PC-9 (cell line): ENCODE measurements around the gene KAT6B. TPM values are rescaled to one million over a fixed set of nuclear protein-coding genes. Genes with fewer than 3 reads are reported as not detected.
A peak's percentile ranks its signal among the peaks of the same experiment; 100 is the strongest.

Experiments used
- BruUV-seq: library from RNA; stranded (reverse); fragments of 400-500 nt; replicated peaks from 2 replicates; lab custom pipeline; 2021; lab: Mats Ljungman, UMichigan
- CTCF ChIA-PET: fragments of 300-600 bp; sonication (Branson Sonifier 250); formaldehyde crosslinking; loops from one replicate; lab custom pipeline; 2022; ENCODE audit warnings: antibody characterized with exemption; lab: Charles Lee
- POLR2A ChIA-PET: fragments of 300-600 bp; sonication (Branson Sonifier 250); formaldehyde crosslinking; loops from one replicate; lab custom pipeline; 2022; ENCODE audit warnings: antibody characterized with exemption; ENCODE audit not compliant: unreplicated experiment; lab: Charles Lee
- DNase-seq, 2 experiments: peaks; one replicate each; pipeline versions ENCODE4 v3.0.0 to v3.0.0-alpha.2; 2015 to 2022; ENCODE audit warnings: mixed read lengths in 1 of 2
- H2AFZ ChIP-seq: fragments of 200-600 bp; sonication (generic); 2 replicates; pipeline ENCODE4 v1.8.1; 2017; ENCODE audit warnings: antibody characterized with exemption
- H3F3A ChIP-seq: fragments of 200-600 bp; sonication (generic); 2 replicates; pipeline ENCODE4 v1.8.1; 2017; ENCODE audit warnings: antibody characterized with exemption, mild to moderate bottlenecking, low read depth; ENCODE audit not compliant: insufficient read depth
- H3K27ac ChIP-seq: fragments of 200-600 bp; sonication (generic); 2 replicates; pipeline ENCODE4 v1.6.1; 2016; ENCODE audit warnings: mixed run types
- H3K27me3 ChIP-seq: fragments of 200-600 bp; sonication (generic); 2 replicates; pipeline ENCODE4 v1.6.1; 2016; ENCODE audit warnings: low read depth, mixed run types; ENCODE audit not compliant: insufficient read depth
- H3K36me3 ChIP-seq: fragments of 200-600 bp; sonication (generic); 2 replicates; pipeline ENCODE4 v1.6.1; 2016; ENCODE audit warnings: low read depth, mixed run types
- H3K4me1 ChIP-seq: fragments of 200-600 bp; sonication (generic); replicated peaks from 2 replicates; pipeline ENCODE4 v1.6.1; 2016; ENCODE audit warnings: mixed run types; ENCODE audit not compliant: insufficient read depth
- H3K4me2 ChIP-seq: fragments of 200-600 bp; sonication (generic); 2 replicates; pipeline ENCODE4 v1.6.1; 2017; ENCODE audit warnings: mixed run types
- H3K4me3 ChIP-seq: fragments of 200-600 bp; sonication (generic); 2 replicates; pipeline ENCODE4 v1.6.1; 2016; ENCODE audit warnings: mixed run types
- H3K79me2 ChIP-seq: fragments of 200-600 bp; sonication (generic); 2 replicates; pipeline ENCODE4 v1.6.1; 2017; ENCODE audit warnings: low read depth, mixed run types
- H3K9me2 ChIP-seq: fragments of 200-600 bp; sonication (generic); 2 replicates; pipeline ENCODE4 v1.8.1; 2017; ENCODE audit warnings: mild to moderate bottlenecking; ENCODE audit not compliant: insufficient read depth
- H3K9me3 ChIP-seq: fragments of 200-600 bp; sonication (generic); 2 replicates; pipeline ENCODE4 v1.8.1; 2016; ENCODE audit warnings: low read depth; ENCODE audit not compliant: insufficient read depth
- H4K20me1 ChIP-seq: fragments of 200-600 bp; sonication (generic); 2 replicates; pipeline ENCODE4 v1.8.1; 2017; ENCODE audit not compliant: insufficient read depth
- EZH2 ChIP-seq: fragments of 200-600 bp; sonication (generic); IDR thresholded peaks from 2 replicates; pipeline ENCODE4 v1.8.0; 2017; ENCODE audit warnings: antibody characterized with exemption, low read depth
- intact Hi-C: fragments of 100-400 bp; cut with micrococcal nuclease; formaldehyde crosslinking; loops from one replicate; pipeline ENCODE4 v1.10.0; 2022; ENCODE audit not compliant: unreplicated experiment
- total RNA-seq: library from RNA; stranded (reverse); gene quantifications from 2 replicates; pipeline ENCODE4 v1.2.3, GENCODE V29; 2021
- TF ChIP-seq, protein P1 (sequence below): fragments of 200-600 bp; sonication (generic); conservative IDR thresholded peaks from 2 replicates; pipeline ENCODE4 v1.6.1; 2017; ENCODE audit warnings: mixed run types, antibody characterized with exemption, mild to moderate bottlenecking, moderate library complexity

KAT6B gene
- total RNA-seq, 1 experiment from 2014 or later: 30.9 TPM

DNA sequence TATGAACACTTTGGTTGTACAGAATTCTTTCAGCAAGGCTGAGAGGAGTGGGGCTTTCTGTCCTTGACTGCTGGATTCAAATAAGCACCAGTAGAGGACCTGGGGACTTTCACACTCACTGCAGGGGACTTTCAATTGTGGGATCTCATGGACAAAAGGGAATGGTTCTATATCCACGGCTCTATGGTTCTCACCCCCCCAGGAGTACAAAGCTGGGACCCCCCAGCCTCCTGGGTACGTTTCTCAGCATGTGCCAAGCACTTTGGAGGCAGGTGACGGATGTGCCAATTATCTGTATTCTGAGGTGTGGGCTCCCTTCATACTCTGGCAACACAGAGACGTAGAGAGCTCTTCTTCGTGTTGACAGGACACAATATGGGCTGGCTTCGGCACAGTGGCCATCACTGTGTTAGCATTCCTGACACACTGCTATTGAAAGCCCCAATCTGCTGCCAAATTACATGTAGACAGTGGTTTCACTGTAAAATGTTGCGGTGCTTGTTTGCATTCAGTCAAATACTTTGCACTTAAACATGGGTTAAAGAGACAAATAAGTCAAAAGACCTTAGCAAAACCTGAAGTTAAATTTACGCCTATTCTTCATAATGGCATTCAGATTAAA is 192.4 kb downstream of the KAT6B start:
- no peaks in the 10 kb centered on the region for H4K20me1 ChIP-seq
- ChIA-PET POLR2A (interaction anchor here (0.6 kb wide), 1 partner anchor 1772 kb away, joined by 7 read pairs; the partner anchor contains the start of gene DNAJC9), CTCF (interaction anchor here (0.7 kb wide), 1 partner anchor 925 kb away, joined by 7 read pairs; no protein-coding TSS in a partner anchor)
- no peaks in the 10 kb centered on the region for H3K4me1 ChIP-seq
- no peaks in the 10 kb centered on the region for H3K9me3 ChIP-seq
- H2AFZ ChIP-seq: no peak overlapping the region
- H3K9me2 ChIP-seq: no peaks in the 10 kb centered on the region
- H3K27ac ChIP-seq: no peak overlapping the region
- no peak overlapping the region for H3K4me3 ChIP-seq
- BruUV-seq: no TSS peak
- H3K4me2 ChIP-seq: no peak overlapping the region
- no peaks in the 10 kb centered on the region for H3K79me2 ChIP-seq
- H3K36me3 ChIP-seq: 0 out of 2 replicates have a peak, but pooled peaks cover 4% of the 10 kb centered on the region
- DNase-seq: no peak
- H3F3A ChIP-seq: peaks cover 3% of the 10 kb centered on the region; the same call in 1 of the 2 replicates
- no peak for TF ChIP-seq EZH2
- TF ChIP-seq, protein P1, sequence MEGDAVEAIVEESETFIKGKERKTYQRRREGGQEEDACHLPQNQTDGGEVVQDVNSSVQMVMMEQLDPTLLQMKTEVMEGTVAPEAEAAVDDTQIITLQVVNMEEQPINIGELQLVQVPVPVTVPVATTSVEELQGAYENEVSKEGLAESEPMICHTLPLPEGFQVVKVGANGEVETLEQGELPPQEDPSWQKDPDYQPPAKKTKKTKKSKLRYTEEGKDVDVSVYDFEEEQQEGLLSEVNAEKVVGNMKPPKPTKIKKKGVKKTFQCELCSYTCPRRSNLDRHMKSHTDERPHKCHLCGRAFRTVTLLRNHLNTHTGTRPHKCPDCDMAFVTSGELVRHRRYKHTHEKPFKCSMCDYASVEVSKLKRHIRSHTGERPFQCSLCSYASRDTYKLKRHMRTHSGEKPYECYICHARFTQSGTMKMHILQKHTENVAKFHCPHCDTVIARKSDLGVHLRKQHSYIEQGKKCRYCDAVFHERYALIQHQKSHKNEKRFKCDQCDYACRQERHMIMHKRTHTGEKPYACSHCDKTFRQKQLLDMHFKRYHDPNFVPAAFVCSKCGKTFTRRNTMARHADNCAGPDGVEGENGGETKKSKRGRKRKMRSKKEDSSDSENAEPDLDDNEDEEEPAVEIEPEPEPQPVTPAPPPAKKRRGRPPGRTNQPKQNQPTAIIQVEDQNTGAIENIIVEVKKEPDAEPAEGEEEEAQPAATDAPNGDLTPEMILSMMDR: no peak
- no peaks in the 10 kb centered on the region for H3K27me3 ChIP-seq
- intact Hi-C loops: loop anchor here (1.0 to 5.0 kb wide), 2 partner anchors 191 to 774 kb away; partner anchors contain the start of gene KAT6B

GRCh38 chr10:75019370-75019769 is 193.0 kb downstream of the KAT6B start:
- Histone ChIP-seq H3K36me3 (0 out of 2 replicates have a peak, but pooled peaks cover 4% of the 10 kb centered on the region), H4K20me1 (no peaks in the 10 kb centered on the region), H3K4me2 (no peak overlapping the region), H3K9me3 (no peaks in the 10 kb centered on the region), H3K9me2 (no peaks in the 10 kb centered on the region), H3K4me1 (no peaks in the 10 kb centered on the region), H3K27ac (no peak overlapping the region), H3K27me3 (no peaks in the 10 kb centered on the region), H3F3A (peaks cover 7% of the 10 kb centered on the region; the same call in 1 of the 2 replicates), H3K4me3 (no peak overlapping the region), H2AFZ (no peak overlapping the region), H3K79me2 (no peaks in the 10 kb centered on the region)
- DNase-seq: peak in 1 of 2 experiments; percentile 43
- intact Hi-C loops: loop anchor here (1.0 to 5.0 kb wide), 2 partner anchors 192 to 775 kb away; partner anchors contain the start of gene KAT6B
- no TSS peak for BruUV-seq
- no peak for TF ChIP-seq EZH2
- TF ChIP-seq, protein P1: peak; percentile 64
- ChIA-PET CTCF (interaction anchor here (0.6 to 0.9 kb wide), 4 partner anchors 558 to 926 kb away, joined by 3 to 9 read pairs (median 6); no protein-coding TSS in a partner anchor), POLR2A (interaction anchor here (0.6 kb wide), 1 partner anchor 1772 kb away, joined by 7 read pairs; the partner anchor contains the start of gene DNAJC9)

DNA sequence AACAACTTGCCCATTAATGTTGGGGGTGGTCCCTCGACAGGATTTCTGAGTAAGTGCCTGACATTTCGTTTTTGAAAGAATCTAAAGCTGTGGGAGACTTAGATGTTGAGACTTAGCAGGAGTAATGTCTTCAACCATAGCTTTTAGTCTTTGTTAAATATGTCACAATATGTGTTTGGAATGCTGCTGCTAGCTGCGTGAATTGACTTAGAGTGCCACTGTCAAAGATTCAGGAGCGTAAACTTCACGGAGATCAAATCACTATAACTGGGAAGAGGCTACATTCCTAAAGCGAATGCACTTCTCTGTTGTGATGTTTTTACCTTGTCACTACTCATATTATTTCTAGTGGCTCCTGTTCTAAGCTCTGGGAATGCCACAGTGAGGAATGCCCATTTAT is 193.8 kb downstream of the KAT6B start:
- BruUV-seq: no TSS peak
- no peak overlapping the region for H2AFZ ChIP-seq
- POLR2A ChIA-PET: no interaction called here
- no peak overlapping the region for H3K4me2 ChIP-seq
- H3K4me3 ChIP-seq: no peak overlapping the region
- no peaks in the 10 kb centered on the region for H3K79me2 ChIP-seq
- no peaks in the 10 kb centered on the region for H3K4me1 ChIP-seq
- H4K20me1 ChIP-seq: no peaks in the 10 kb centered on the region
- no peak overlapping the region for H3K27ac ChIP-seq
- 0 out of 2 replicates have a peak, but pooled peaks cover 4% of the 10 kb centered on the region for H3K36me3 ChIP-seq
- H3K27me3 ChIP-seq: no peaks in the 10 kb centered on the region
- no peak for DNase-seq
- no peaks in the 10 kb centered on the region for H3K9me2 ChIP-seq
- CTCF ChIA-PET: interaction anchor here (0.7 to 0.9 kb wide), 2 partner anchors 559 to 730 kb away, joined by 3 to 9 read pairs; no protein-coding TSS in a partner anchor
- no peaks in the 10 kb centered on the region for H3K9me3 ChIP-seq
- TF ChIP-seq, protein P1: no peak
- no peak for TF ChIP-seq EZH2
- intact Hi-C loops: no loop called here
- peaks cover 8% of the 10 kb centered on the region; the same call in 1 of the 2 replicates for H3F3A ChIP-seq
